GM19023 (cell line): ENCODE results near the gene DNER.
"Not testable (repeated sequence)": the region's sequence is repeated elsewhere in the genome, so short reads cannot be mapped to it uniquely, and the experiment has no call there.

Experiments
- ATAC-seq: cut with Tn5 transposase; IDR thresholded peaks from one replicate; pipeline ENCODE4 v1.9.1; 2021; ENCODE audit warnings: mild to moderate bottlenecking, moderate library complexity; ENCODE audit not compliant: unreplicated experiment

Gene DNER

GRCh38 chr2:229718057-229718456 is 3.7 kb upstream of the DNER start:
- ATAC-seq = no peak

- no peak for ATAC-seq
Observed at GRCh38 chr2:229715895-229716507, 1.6 kb upstream of the DNER start.

GRCh38 chr2:229714736-229715541 is 584 bp upstream of the DNER start:
- ATAC-seq = peak; percentile 33

GRCh38 chr2:229713371-229714079 is 830 bp downstream of the DNER start:
- ATAC-seq = peak; percentile 14

GRCh38 chr2:229712136-229712535 is 2.2 kb downstream of the DNER start:
- no peak for ATAC-seq

- ATAC-seq = no peak
Observed at GRCh38 chr2:229708335-229708734, 6.0 kb downstream of the DNER start.

GRCh38 chr2:229703909-229704630 is 10.3 kb downstream of the DNER start:
- no peak for ATAC-seq

- no peak for ATAC-seq
Observed at GRCh38 chr2:229701716-229702115, 12.6 kb downstream of the DNER start.

GRCh38 chr2:229701062-229701461 is 13.3 kb downstream of the DNER start:
- no peak for ATAC-seq

GRCh38 chr2:229695961-229696360 is 18.4 kb downstream of the DNER start:
- ATAC-seq = no peak

GRCh38 chr2:229693845-229694244 is 20.5 kb downstream of the DNER start:
- not testable (repeated sequence) for ATAC-seq

- ATAC-seq = no peak
Observed at GRCh38 chr2:229691631-229692030, 22.7 kb downstream of the DNER start.

- ATAC-seq = no peak
Observed at GRCh38 chr2:229689307-229689839, 25.0 kb downstream of the DNER start.

- no peak for ATAC-seq
Observed at GRCh38 chr2:229688141-229688540, 26.2 kb downstream of the DNER start.

- ATAC-seq = no peak
Observed at GRCh38 chr2:229686122-229686919, 28.0 kb downstream of the DNER start.

- no peak for ATAC-seq
Observed at GRCh38 chr2:229684942-229685562, 29.3 kb downstream of the DNER start.

- ATAC-seq = no peak
Observed at GRCh38 chr2:229679393-229680125, 34.8 kb downstream of the DNER start.

- ATAC-seq = no peak
Observed at GRCh38 chr2:229675569-229675968, 38.8 kb downstream of the DNER start.
